DMS153 (cell line): ENCODE measurements around the gene SLC2A1.

Experiments used
- DNase-seq: peaks from one replicate; lab custom pipeline; 2025; lab: John Stamatoyannopoulos, UW

Gene SLC2A1

GRCh38 chr1:42960566-42961311 is 2.1 kb upstream of the SLC2A1 start:
- no peak for DNase-seq

GRCh38 chr1:42960122-42960390 is 1.4 kb upstream of the SLC2A1 start:
- no peak for DNase-seq

- DNase-seq, result no peak
These were observed 684 bp downstream of the SLC2A1 start for GRCh38 chr1:42957880-42958487.

GRCh38 chr1:42957229-42957879 is 1.3 kb downstream of the SLC2A1 start:
- no peak for DNase-seq

- DNase-seq, result no peak
These were observed 1.9 kb downstream of the SLC2A1 start for GRCh38 chr1:42956739-42957138.

- DNase-seq, result no peak
These were observed 3.2 kb downstream of the SLC2A1 start for GRCh38 chr1:42955311-42956063.

- no peak for DNase-seq
These were observed 5.2 kb downstream of the SLC2A1 start for GRCh38 chr1:42953182-42954180.

GRCh38 chr1:42952303-42953001 is 6.2 kb downstream of the SLC2A1 start:
- DNase-seq, result peak; percentile 45

GRCh38 chr1:42951588-42951987 is 7.1 kb downstream of the SLC2A1 start:
- DNase-seq, result no peak

- DNase-seq, result no peak
These were observed 8.6 kb downstream of the SLC2A1 start for GRCh38 chr1:42950116-42950481.

GRCh38 chr1:42949312-42950115 is 9.2 kb downstream of the SLC2A1 start:
- no peak for DNase-seq

- DNase-seq, result no peak
These were observed 10.5 kb downstream of the SLC2A1 start for GRCh38 chr1:42947965-42948732.

GRCh38 chr1:42947117-42947516 is 11.6 kb downstream of the SLC2A1 start:
- DNase-seq, result no peak

GRCh38 chr1:42946120-42946898 is 12.4 kb downstream of the SLC2A1 start:
- DNase-seq, result no peak

- DNase-seq, result no peak
These were observed 13.5 kb downstream of the SLC2A1 start for GRCh38 chr1:42945164-42945563.

- DNase-seq, result no peak
These were observed 14.3 kb downstream of the SLC2A1 start for GRCh38 chr1:42944246-42944928.

GRCh38 chr1:42943728-42944127 is 14.9 kb downstream of the SLC2A1 start:
- DNase-seq, result no peak

GRCh38 chr1:42943166-42943565 is 15.5 kb downstream of the SLC2A1 start:
- no peak for DNase-seq
